BLaER1 (cell line): ENCODE results near the gene NR1H2.

Experiments
- H3K27ac ChIP-seq: shearing (Covaris generic); formaldehyde crosslinking; 2 replicates; pipeline ENCODE4 v1.8.1; 2022
- H3K27me3 ChIP-seq: shearing (Covaris generic); formaldehyde crosslinking; 2 replicates; pipeline ENCODE4 v1.8.1; 2022
- H3K36me3 ChIP-seq: shearing (Covaris generic); formaldehyde crosslinking; 2 replicates; pipeline ENCODE4 v1.8.1; 2022
- H3K4me1 ChIP-seq: shearing (Covaris generic); formaldehyde crosslinking; 2 replicates; pipeline ENCODE4 v1.8.1; 2022
- H3K4me2 ChIP-seq: shearing (Covaris generic); formaldehyde crosslinking; 2 replicates; pipeline ENCODE4 v1.8.1; 2022
- H3K4me3 ChIP-seq: shearing (Covaris generic); formaldehyde crosslinking; 2 replicates; pipeline ENCODE4 v1.8.1; 2022
- H3K9ac ChIP-seq: shearing (Covaris generic); formaldehyde crosslinking; 2 replicates; pipeline ENCODE4 v1.8.1; 2022
- H3K9me3 ChIP-seq: shearing (Covaris generic); formaldehyde crosslinking; 2 replicates; pipeline ENCODE4 v1.8.1; 2022
- H4K20me1 ChIP-seq: shearing (Covaris generic); formaldehyde crosslinking; 2 replicates; pipeline ENCODE4 v1.8.1; 2022
- Cebpa-rat ChIP-seq: shearing (Covaris generic); IDR thresholded peaks from 2 replicates; pipeline ENCODE4 v1.8.1; 2022

The NR1H2 gene

DNA sequence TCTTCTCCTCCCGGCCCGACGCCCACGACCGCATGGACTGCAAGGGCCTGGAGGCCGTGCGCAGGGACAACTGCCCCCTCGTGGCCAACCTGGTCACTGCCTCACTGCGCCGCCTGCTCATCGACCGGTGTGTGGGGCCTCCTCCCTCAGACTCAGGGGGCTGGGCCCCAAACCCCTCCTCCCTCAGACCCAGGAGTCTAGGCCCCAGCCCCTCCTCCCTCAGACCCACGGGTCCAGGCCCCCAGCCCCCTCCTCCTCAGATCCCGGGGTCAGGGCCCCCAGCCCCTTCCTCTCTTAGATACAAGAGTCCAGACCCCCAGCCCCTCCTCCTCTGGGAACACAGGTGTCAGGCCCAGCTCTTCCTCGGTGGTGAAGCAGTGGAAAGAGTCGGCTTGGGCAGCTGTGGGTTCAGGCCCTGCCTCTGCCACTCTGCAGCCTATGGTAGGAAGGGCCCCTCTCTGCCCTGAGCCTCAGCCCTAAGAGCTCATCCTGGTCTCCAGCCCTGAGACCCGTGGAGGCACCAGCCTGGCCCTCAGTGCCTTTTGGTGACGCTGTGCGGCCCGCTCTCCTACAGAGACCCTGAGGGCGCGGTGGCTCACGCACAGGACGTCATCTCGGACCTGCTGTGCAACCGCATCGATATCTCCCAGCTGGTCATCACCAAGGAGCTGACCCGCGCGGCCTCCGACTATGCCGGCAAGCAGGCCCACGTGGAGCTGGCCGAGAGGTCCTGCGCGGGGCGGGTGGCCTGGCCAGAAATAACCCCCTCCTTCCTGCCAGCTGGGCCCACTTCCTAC, 38.8 kb downstream of the NR1H2 start:
- Histone ChIP-seq H3K36me3 (peaks cover 45% of the 10 kb centered on the region), H3K27me3 (no peaks in the 10 kb centered on the region), H3K27ac (peak overlapping the region; percentile 97), H3K9ac (peak overlapping the region; percentile 83), H4K20me1 (no peaks in the 10 kb centered on the region), H3K4me2 (peak overlapping the region; percentile 92), H3K4me3 (peak overlapping the region; percentile 48; the same call in 1 of the 2 replicates), H3K4me1 (peaks cover 68% of the 10 kb centered on the region), H3K9me3 (peaks cover 12% of the 10 kb centered on the region; the same call in 1 of the 2 replicates)
- TF ChIP-seq Cebpa-rat = no peak

DNA sequence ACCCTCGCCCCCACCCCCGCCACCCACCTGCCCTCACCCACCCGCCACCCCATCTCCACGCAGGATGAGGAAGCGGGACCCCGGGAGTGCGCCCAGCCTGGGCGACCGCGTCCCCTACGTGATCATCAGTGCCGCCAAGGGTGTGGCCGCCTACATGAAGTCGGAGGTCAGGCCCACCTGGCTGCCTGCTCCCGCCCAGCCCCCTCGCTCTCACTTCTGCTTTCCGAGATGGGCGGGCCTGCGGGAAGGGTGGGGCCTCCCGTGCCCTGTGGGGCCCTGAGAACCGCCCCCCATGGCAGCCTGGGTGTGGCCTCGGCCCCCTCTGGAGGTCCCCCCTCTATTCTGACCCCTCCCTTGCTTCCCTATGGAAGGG, 39.4 kb downstream of the NR1H2 start:
- H4K20me1 ChIP-seq = no peaks in the 10 kb centered on the region
- H3K4me1 ChIP-seq = peaks cover 74% of the 10 kb centered on the region
- H3K9me3 ChIP-seq = peaks cover 12% of the 10 kb centered on the region; the same call in 1 of the 2 replicates
- H3K4me2 ChIP-seq = peak overlapping the region; percentile 92
- H3K36me3 ChIP-seq = peaks cover 40% of the 10 kb centered on the region
- peak overlapping the region; percentile 97 for H3K27ac ChIP-seq
- no peak for TF ChIP-seq Cebpa-rat
- peak overlapping the region; percentile 25; the same call in 1 of the 2 replicates for H3K4me3 ChIP-seq
- peak overlapping the region; percentile 83; the same call in 1 of the 2 replicates for H3K9ac ChIP-seq
- no peaks in the 10 kb centered on the region for H3K27me3 ChIP-seq

DNA sequence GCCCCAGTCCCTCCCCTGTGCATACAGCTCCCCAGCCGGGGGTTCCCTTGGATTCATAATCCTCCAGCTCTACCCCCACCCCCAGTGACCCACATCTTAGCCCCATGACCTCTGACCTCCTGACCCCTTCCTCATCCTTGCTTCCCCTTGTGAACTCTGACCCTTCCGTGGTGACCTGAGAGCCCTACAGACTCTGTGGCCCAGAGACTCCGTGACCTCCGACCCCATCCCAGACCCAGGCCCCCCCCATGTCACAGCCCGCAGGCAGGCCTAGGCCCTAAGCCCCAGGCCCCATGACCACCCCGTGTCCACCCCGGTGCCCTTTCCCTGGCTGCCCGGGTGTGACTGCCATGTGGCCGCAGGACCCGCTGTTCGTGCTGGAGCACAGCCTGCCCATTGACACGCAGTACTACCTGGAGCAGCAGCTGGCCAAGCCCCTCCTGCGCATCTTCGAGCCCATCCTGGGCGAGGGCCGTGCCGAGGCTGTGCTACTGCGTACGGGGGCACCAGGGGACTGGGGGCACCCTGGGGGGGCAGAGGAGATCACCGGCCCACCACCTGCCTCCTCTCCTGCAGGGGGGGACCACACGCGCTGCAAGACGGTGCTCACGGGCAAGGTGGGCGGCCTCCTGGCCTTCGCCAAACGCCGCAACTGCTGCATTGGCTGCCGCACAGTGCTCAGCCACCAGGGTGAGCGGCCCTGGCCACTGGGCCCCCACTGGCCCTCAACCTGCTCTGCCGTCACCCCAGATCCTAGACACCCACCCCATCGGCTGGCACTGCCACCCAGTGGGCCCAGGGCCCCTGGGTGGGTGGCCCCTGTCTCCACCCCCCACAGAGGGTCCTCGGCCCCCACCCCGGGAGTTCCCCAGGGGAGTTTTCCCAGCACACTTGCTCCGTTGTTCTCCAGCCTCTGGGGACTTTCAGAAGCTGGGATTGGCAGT, 40.0 kb downstream of the NR1H2 start:
- Histone ChIP-seq H3K4me2 (peak overlapping the region; percentile 92), H3K9ac (0 out of 2 replicates have a peak overlapping the region, but pooled peaks have one; percentile 27), H3K27me3 (no peaks in the 10 kb centered on the region), H3K4me3 (peak overlapping the region; percentile 25; the same call in 1 of the 2 replicates), H4K20me1 (no peaks in the 10 kb centered on the region), H3K4me1 (peaks cover 78% of the 10 kb centered on the region), H3K27ac (peak overlapping the region; percentile 97), H3K36me3 (peaks cover 33% of the 10 kb centered on the region), H3K9me3 (peaks cover 12% of the 10 kb centered on the region; the same call in 1 of the 2 replicates)
- TF ChIP-seq Cebpa-rat = no peak

DNA sequence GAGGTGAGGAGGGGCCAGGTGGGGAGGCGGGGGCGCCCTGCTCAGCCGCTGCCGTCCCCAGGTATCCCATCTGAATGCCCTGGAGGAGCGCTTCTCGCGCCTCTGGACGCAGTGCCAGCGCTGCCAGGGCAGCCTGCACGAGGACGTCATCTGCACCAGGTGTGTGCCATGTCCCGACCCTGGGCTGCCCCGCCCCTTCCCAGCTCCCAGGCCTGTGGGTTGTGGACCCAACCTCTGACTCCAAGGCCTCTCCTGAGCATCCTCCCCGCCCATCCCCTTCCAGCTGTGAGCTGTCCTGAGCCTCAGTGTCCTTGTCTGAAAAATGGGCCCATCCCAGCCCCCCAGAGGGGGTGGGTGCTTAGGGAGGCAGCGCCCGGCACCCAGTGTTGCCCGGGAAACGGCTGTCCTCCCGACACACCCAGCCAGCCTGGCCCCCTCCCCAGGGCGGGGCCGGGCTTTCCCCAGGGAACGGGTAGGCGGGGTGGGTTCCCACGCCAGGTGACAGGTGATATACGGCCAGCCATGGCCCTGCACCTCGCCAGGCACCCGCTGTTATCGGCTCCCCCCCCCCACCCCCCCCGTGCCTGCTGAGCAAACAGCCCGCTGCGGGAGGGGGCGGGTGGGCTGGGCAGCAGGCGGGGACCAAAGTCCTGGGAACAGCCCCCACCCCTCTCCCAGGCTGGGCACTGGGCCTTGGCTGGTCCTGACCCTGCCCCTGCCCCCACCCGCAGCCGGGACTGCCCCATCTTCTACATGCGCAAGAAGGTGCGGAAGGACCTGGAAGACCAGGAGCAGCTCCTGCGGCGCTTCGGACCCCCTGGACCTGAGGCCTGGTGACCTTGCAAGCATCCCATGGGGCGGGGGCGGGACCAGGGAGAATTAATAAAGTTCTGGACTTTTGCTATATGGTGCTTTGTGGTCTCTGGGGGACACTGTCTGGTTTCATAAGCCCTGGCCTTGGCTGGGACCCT, 41.1 kb downstream of the NR1H2 start:
- H3K36me3 ChIP-seq = peaks cover 27% of the 10 kb centered on the region
- peak overlapping the region; percentile 76; the same call in 1 of the 2 replicates for H3K9ac ChIP-seq
- no peak for TF ChIP-seq Cebpa-rat

DNA sequence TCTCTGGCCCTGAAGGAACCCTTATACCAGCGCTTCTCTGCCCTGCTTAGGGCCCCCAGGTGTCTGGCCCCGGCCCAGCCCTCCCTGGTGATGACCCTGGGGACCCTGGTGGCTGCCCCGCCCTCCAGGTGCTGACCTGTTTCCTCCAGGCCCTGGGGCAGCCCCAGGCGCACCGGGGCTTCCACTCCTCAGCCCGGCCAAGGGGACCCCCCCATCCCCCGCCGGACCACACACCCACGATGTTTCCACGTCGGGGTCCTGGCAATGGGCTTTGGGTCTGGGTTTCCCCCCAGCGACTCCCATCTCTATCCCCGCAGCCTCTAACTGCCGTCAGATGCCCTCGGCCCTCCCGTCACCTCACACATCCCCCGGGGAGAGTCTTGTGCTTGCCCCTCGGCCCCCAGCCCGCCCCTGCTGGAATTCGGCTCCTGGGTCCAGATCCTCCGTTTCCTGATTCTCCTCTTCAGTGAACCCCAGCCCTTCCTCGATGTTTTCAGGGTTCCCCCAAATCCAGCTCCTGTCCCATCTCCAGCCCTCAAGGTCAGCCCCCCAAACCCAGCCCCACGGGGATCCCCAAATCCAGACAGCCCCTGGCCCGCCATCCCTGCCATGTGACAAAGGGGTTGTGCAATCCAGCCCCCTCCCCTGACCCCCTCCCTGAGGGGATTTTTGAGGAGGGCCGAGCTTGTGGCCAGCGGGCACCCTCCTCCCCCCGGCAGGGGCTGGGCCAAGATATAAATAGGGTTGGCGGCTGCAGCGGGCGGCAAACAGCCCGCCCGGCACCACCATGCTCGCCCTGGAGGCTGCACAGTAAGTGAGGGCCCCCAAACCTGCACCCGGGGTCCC, 42.1 kb downstream of the NR1H2 start, which contains the start of gene SPIB:
Gene SPIB (plus strand): TSS at position 763 of the 846 bp plus-strand sequence. CDS start 25 bp downstream, at position 788.
- H3K9ac ChIP-seq = peak within 1 kb of the TSS; percentile 76
- H4K20me1 ChIP-seq = no peaks in the 10 kb centered on the region
- H3K27ac ChIP-seq = peak within 1 kb of the TSS; percentile 84
- H3K4me1 ChIP-seq = peaks cover 86% of the 10 kb centered on the region
- no peaks in the 10 kb centered on the region for H3K9me3 ChIP-seq
- H3K36me3 ChIP-seq = peaks cover 27% of the 10 kb centered on the region
- H3K4me3 ChIP-seq = peak within 1 kb of the TSS; percentile 66
- no peaks in the 10 kb centered on the region for H3K27me3 ChIP-seq
- peak within 1 kb of the TSS; percentile 93 for H3K4me2 ChIP-seq
- TF ChIP-seq Cebpa-rat = peak; percentile 82

More for the DNA sequence above, 41.1 kb downstream of the NR1H2 start:
- 0 out of 2 replicates have a peak overlapping the region, but pooled peaks have one; percentile 66 for H3K4me3 ChIP-seq
- H3K9me3 ChIP-seq = peaks cover 3% of the 10 kb centered on the region; the same call in 1 of the 2 replicates
- H3K27ac ChIP-seq = peak overlapping the region; percentile 97
- no peaks in the 10 kb centered on the region for H3K27me3 ChIP-seq
- H4K20me1 ChIP-seq = no peaks in the 10 kb centered on the region
- H3K4me1 ChIP-seq = peaks cover 87% of the 10 kb centered on the region
- H3K4me2 ChIP-seq = peak overlapping the region; percentile 93

DNA sequence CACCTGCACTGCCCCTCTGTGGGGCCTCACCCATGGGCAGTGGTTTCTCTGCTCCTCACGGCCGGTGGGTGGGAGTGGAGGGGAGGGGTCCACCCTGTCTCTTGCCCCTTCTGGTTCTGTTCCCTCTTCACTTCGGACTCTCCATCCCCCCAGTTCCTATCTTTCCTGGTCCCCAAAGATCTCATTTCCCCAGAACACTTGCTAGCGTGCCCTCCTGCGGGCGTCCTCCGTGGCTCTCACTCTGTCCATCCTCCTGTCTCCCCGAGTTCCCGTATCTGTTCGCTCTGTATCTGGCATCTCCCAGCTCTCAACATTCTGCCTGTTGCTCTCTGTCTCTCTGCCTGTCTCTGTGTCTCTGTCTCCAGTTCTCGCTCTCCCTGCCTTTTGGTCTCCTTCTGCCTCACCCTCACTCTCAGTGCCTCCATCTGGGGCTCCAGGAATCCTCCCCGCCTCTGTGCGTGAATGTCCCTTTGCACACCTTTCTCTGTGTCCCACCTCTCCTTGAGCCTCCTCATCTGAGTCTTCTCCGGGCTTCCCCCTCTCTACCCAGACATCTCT, 42.8 kb downstream of the NR1H2 start:
- Histone ChIP-seq H3K9me3 (no peaks in the 10 kb centered on the region), H3K27ac (peak overlapping the region; percentile 84), H3K4me2 (peak overlapping the region; percentile 93), H3K4me3 (peak overlapping the region; percentile 66), H3K9ac (peak overlapping the region; percentile 76), H3K27me3 (no peaks in the 10 kb centered on the region), H4K20me1 (no peaks in the 10 kb centered on the region), H3K4me1 (peaks cover 79% of the 10 kb centered on the region), H3K36me3 (peaks cover 27% of the 10 kb centered on the region)
- no peak for TF ChIP-seq Cebpa-rat

DNA sequence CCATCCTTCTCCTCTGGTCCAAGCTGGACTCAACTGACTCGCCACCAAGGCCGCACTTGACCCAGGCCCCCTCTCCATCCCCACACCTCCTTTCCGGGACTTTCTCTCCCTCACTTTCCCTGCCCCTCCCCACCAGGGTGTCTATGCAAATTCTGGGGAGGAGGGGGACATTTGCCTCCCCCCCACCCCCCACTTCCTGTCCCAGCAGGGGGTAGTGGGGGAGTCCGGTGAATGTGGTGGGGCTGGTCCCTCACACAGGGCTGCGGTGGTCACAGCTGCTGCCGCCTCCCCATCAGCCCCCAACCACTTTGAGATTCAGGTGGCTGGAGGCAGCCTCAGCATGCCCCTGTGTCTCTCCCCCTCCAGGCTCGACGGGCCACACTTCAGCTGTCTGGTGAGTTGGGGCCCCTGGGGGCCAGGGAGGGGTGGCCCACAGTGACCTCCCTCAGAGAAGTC, 43.4 kb downstream of the NR1H2 start:
- Histone ChIP-seq H3K36me3 (peaks cover 25% of the 10 kb centered on the region), H3K4me1 (peaks cover 74% of the 10 kb centered on the region), H3K4me2 (peak overlapping the region; percentile 93), H3K27me3 (no peaks in the 10 kb centered on the region), H3K9me3 (no peaks in the 10 kb centered on the region), H4K20me1 (no peaks in the 10 kb centered on the region), H3K27ac (peak overlapping the region; percentile 84), H3K9ac (peak overlapping the region; percentile 76), H3K4me3 (peak overlapping the region; percentile 66)
- TF ChIP-seq Cebpa-rat = no peak
